A549 (cell line): ENCODE results near the gene AZGP1. TPM values are rescaled to one million over a fixed set of nuclear protein-coding genes. Genes with fewer than 3 reads are reported as not detected.
"Not testable (repeated sequence)": the region's sequence is repeated elsewhere in the genome, so short reads cannot be mapped to it uniquely, and the experiment has no call there.

ENCODE experiments used
- ATAC-seq, 2 experiments: fragments of 200-7000 bp in 1 of 2; fragments of >200 bp in 1 of 2; cut with Nextera tagmentation in 1 of 2; cut with Tn5 transposase in 1 of 2; 3 replicates each; pipeline versions ENCODE4 v1.8.0 to v1.9.1; 2018 to 2020; ENCODE audit warnings: mild to moderate bottlenecking in 1 of 2, moderate library complexity in 1 of 2
- CTCF ChIA-PET: fragments of 300-600 bp; sonication (Branson Sonifier 250); formaldehyde crosslinking; extraction: SDS; loops from one replicate; lab custom pipeline; 2021; ENCODE audit warnings: antibody characterized with exemption, inconsistent platforms; lab: Yijun Ruan, JAX
- POLR2A ChIA-PET: fragments of 350-600 bp; formaldehyde crosslinking; extraction: SDS; loops from one replicate; lab custom pipeline; 2021; ENCODE audit warnings: antibody characterized with exemption, inconsistent platforms; lab: Yijun Ruan, JAX
- DNase-seq, 2 experiments: peaks; one replicate each; pipeline versions ENCODE4 v3.0.0 to v3.0.0-alpha.2; 2011 to 2016; ENCODE audit warnings: low read depth in 1 of 2, low spot score in 1 of 2
- FAIRE-seq: peaks from 2 replicates; lab custom pipeline; 2011; peaks lifted over from hg19 to GRCh38; lab: Jason Lieb, UNC
- H3K27ac ChIP-seq, 2 experiments: fragments of >200 bp; sonication (Bioruptor Twin); formaldehyde crosslinking; 3 replicates each; pipeline ENCODE4 v1.5.1; 2016 to 2017
- H3K4me1 ChIP-seq: fragments of >200 bp; sonication (Bioruptor Twin); formaldehyde crosslinking; 3 replicates; pipeline ENCODE4 v1.6.1; 2016
- H3K4me2 ChIP-seq: fragments of >200 bp; sonication (Bioruptor Twin); formaldehyde crosslinking; 3 replicates; pipeline ENCODE4 v1.6.1; 2016
- H3K4me3 ChIP-seq: fragments of >200 bp; sonication (Bioruptor Twin); formaldehyde crosslinking; 3 replicates; pipeline ENCODE4 v1.5.1; 2016
- H3K9me3 ChIP-seq: fragments of >200 bp; sonication (Bioruptor Twin); formaldehyde crosslinking; 3 replicates; pipeline ENCODE4 v1.6.1; 2016
- BHLHE40 ChIP-seq: IDR thresholded peaks from 2 replicates; pipeline ENCODE4 v1.6.1; 2012; ENCODE audit warnings: low read depth, low read length, inconsistent platforms
- CEBPB ChIP-seq, 2 experiments: fragments of >200 bp in 1 of 2; sonication (Bioruptor Twin) in 1 of 2; formaldehyde crosslinking in 1 of 2; IDR thresholded peaks; 2 replicates each; pipeline ENCODE4 v1.6.1; 2012 to 2016
- CHD4 ChIP-seq: fragments of 200-600 bp; sonication (generic); IDR thresholded peaks from 2 replicates; pipeline ENCODE4 v1.6.1; 2016; ENCODE audit warnings: antibody characterized with exemption, mild to moderate bottlenecking, borderline replicate concordance
- EHF ChIP-seq: fragments of 250-450 bp; sonication (Bioruptor Pico); IDR thresholded peaks from 2 replicates; pipeline ENCODE4 v1.5.0; 2020; ENCODE audit warnings: mild to moderate bottlenecking
- EHMT2 ChIP-seq: fragments of 200-600 bp; sonication (generic); IDR thresholded peaks from 2 replicates; pipeline ENCODE4 v1.6.1; 2016; ENCODE audit warnings: antibody characterized with exemption, low read depth, mild to moderate bottlenecking, moderate library complexity
- EP300 ChIP-seq, 2 experiments: fragments of >200 bp; sonication (Bioruptor Twin); formaldehyde crosslinking; IDR thresholded peaks; 2 replicates in 1 of 2; 3 replicates in 1 of 2; pipeline ENCODE4 v1.6.1; 2016 to 2017
- ESRRA ChIP-seq: fragments of 150-350 bp; IDR thresholded peaks from 2 replicates; pipeline ENCODE4 v1.6.1; 2014; ENCODE audit warnings: mild to moderate bottlenecking, low read length, borderline replicate concordance
- FOXS1 ChIP-seq: fragments of 250-450 bp; sonication (Bioruptor Pico); IDR thresholded peaks from 2 replicates; pipeline ENCODE4 v1.5.0; 2020; ENCODE audit warnings: mild to moderate bottlenecking, moderate library complexity
- HDAC2 ChIP-seq: fragments of 200-600 bp; sonication (generic); IDR thresholded peaks from 2 replicates; pipeline ENCODE4 v1.6.1; 2016
- JUN ChIP-seq, 2 experiments: fragments of >200 bp; sonication (Bioruptor Twin); formaldehyde crosslinking; IDR thresholded peaks; 2 replicates in 1 of 2; 3 replicates in 1 of 2; pipeline ENCODE4 v1.6.1; 2016 to 2017
- KDM5A ChIP-seq: fragments of 200-600 bp; sonication (generic); IDR thresholded peaks from 2 replicates; pipeline ENCODE4 v1.6.1; 2016; ENCODE audit warnings: antibody characterized with exemption, mild to moderate bottlenecking
- MAFK ChIP-seq: fragments of 450-650 bp; IDR thresholded peaks from 2 replicates; pipeline ENCODE4 v1.6.1; 2014; ENCODE audit not compliant: partially characterized antibody
- MAZ ChIP-seq: fragments of 150-350 bp; IDR thresholded peaks from 2 replicates; pipeline ENCODE4 v1.6.1; 2014; ENCODE audit warnings: antibody characterized with exemption, low read depth, low read length, borderline replicate concordance
- POLR2A ChIP-seq: IDR thresholded peaks from 2 replicates; pipeline ENCODE4 v1.6.1; 2012; ENCODE audit warnings: mild to moderate bottlenecking, low read length
- RARB ChIP-seq: fragments of 250-450 bp; sonication (Bioruptor Pico); IDR thresholded peaks from 2 replicates; pipeline ENCODE4 v1.8.0; 2021; ENCODE audit warnings: mild to moderate bottlenecking, moderate library complexity
- TFCP2L1 ChIP-seq: fragments of 250-450 bp; sonication (Bioruptor Pico); IDR thresholded peaks from 2 replicates; pipeline ENCODE4 v1.5.0; 2021; ENCODE audit warnings: mild to moderate bottlenecking
- ZC3H11A ChIP-seq: fragments of 450-650 bp; IDR thresholded peaks from 2 replicates; pipeline ENCODE4 v1.6.1; 2014; ENCODE audit warnings: antibody characterized with exemption, mild to moderate bottlenecking
- ZFP36 ChIP-seq: fragments of 450-650 bp; IDR thresholded peaks from 2 replicates; pipeline ENCODE4 v1.6.1; 2014; ENCODE audit warnings: borderline replicate concordance; ENCODE audit not compliant: partially characterized antibody
- ZSCAN20 ChIP-seq: fragments of 250-450 bp; sonication (Bioruptor Pico); IDR thresholded peaks from 2 replicates; pipeline ENCODE4 v1.8.0; 2022; ENCODE audit warnings: mild to moderate bottlenecking, moderate library complexity
- WGBS: methylation state at CpG from one replicate; pipeline ENCODE4 v1.1.6; 2017; ENCODE audit errors: missing lambda C conversion rate; 5-methylcytosine and 5-hydroxymethylcytosine counted together
- polyA plus RNA-seq, 4 experiments: library from polyadenylated mRNA; depleted of rRNA in 3 of 4; stranded (reverse); fragments of >200 nt; fragmentation: RNase III in 1 of 4; extraction: RNeasy Plus Mini Kit Qiagen cat#74134 plus additional on column Dnase treatment in 1 of 4; gene quantifications; 2 replicates in 3 of 4; 3 replicates in 1 of 4; pipeline ENCODE4 v1.2.3, GENCODE V29; 2011 to 2017
- TF ChIP-seq, protein P1 (sequence below): fragments of >200 bp; sonication (Bioruptor Twin); formaldehyde crosslinking; IDR thresholded peaks from 2 replicates; pipeline ENCODE4 v1.6.1; 2016
- TF ChIP-seq, protein P2 (sequence below): fragments of >200 bp; sonication (Bioruptor Twin); formaldehyde crosslinking; IDR thresholded peaks from 3 replicates; pipeline ENCODE4 v1.5.1; 2016
- TF ChIP-seq, protein P3 (sequence below): fragments of 250-450 bp; sonication (Bioruptor Pico); IDR thresholded peaks from 2 replicates; pipeline ENCODE4 v1.5.0; 2020; ENCODE audit warnings: low read depth, mild to moderate bottlenecking, moderate library complexity
- TF ChIP-seq, protein P4 (sequence below): IDR thresholded peaks from 2 replicates; pipeline ENCODE4 v1.6.1; 2012
- TF ChIP-seq, protein P5 (sequence below): fragments of 150-350 bp; IDR thresholded peaks from 2 replicates; pipeline ENCODE4 v1.6.1; 2014; ENCODE audit warnings: low read depth, mild to moderate bottlenecking, low read length
- TF ChIP-seq, protein P6 (sequence below): IDR thresholded peaks from 2 replicates; pipeline ENCODE4 v1.6.1; 2012

Gene AZGP1
- polyA plus RNA-seq, 2 of the 4 experiments (the other 2 are of a cell fraction) = 0.13 TPM; not detected in 1

DNA sequence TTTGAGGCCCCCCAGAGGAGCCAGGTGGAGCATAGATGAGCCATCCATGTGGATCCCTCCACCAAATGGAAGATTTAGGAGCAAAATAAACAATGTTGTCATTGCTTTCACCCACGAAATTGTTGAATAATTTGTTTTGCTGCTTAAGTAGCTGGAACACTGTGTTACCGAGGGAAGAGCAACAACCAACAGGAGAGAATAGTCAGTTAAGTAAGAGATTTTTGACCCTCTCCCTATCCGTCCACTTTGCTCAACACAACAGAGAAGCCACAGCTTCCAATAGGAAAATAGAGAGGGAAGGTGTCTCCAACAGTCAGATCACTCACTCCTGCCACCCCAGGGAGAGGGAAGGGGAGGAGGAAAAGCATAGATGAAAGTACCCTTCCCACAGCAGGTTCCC, 35.7 kb upstream of the AZGP1 start:
- Histone ChIP-seq H3K9me3 (no peaks in the 10 kb centered on the region), H3K4me2 (no peak overlapping the region), H3K4me1 (peaks cover 2% of the 10 kb centered on the region), H3K4me3 (no peak overlapping the region), H3K27ac (no peak overlapping the region)
- ChIA-PET POLR2A (no interaction called here), CTCF (interaction anchor here (1.3 to 21.2 kb wide), 2 partner anchors 19 to 41 kb away, joined by 3 to 155 read pairs; no protein-coding TSS in a partner anchor)
- TF ChIP-seq ZFP36 = no peak
- no peak for TF ChIP-seq ESRRA
- TF ChIP-seq, protein P1, sequence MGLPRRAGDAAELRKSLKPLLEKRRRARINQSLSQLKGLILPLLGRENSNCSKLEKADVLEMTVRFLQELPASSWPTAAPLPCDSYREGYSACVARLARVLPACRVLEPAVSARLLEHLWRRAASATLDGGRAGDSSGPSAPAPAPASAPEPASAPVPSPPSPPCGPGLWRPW = no peak
- TF ChIP-seq, protein P2, sequence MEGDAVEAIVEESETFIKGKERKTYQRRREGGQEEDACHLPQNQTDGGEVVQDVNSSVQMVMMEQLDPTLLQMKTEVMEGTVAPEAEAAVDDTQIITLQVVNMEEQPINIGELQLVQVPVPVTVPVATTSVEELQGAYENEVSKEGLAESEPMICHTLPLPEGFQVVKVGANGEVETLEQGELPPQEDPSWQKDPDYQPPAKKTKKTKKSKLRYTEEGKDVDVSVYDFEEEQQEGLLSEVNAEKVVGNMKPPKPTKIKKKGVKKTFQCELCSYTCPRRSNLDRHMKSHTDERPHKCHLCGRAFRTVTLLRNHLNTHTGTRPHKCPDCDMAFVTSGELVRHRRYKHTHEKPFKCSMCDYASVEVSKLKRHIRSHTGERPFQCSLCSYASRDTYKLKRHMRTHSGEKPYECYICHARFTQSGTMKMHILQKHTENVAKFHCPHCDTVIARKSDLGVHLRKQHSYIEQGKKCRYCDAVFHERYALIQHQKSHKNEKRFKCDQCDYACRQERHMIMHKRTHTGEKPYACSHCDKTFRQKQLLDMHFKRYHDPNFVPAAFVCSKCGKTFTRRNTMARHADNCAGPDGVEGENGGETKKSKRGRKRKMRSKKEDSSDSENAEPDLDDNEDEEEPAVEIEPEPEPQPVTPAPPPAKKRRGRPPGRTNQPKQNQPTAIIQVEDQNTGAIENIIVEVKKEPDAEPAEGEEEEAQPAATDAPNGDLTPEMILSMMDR = no peak
- TF ChIP-seq, protein P3, sequence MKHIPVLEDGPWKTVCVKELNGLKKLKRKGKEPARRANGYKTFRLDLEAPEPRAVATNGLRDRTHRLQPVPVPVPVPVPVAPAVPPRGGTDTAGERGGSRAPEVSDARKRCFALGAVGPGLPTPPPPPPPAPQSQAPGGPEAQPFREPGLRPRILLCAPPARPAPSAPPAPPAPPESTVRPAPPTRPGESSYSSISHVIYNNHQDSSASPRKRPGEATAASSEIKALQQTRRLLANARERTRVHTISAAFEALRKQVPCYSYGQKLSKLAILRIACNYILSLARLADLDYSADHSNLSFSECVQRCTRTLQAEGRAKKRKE = no peak
- TF ChIP-seq, protein P4, sequence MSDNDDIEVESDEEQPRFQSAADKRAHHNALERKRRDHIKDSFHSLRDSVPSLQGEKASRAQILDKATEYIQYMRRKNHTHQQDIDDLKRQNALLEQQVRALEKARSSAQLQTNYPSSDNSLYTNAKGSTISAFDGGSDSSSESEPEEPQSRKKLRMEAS = no peak
- no peak for TF ChIP-seq BHLHE40
- TF ChIP-seq POLR2A = no peak
- no peak for TF ChIP-seq ZSCAN20 (CRISPR knock-in tag)
- TF ChIP-seq MAZ = no peak
- WGBS = 52% methylated on average over 3 of the region's 3 CpGs
- no peak for FAIRE-seq
- no peak for ATAC-seq
- no peak for DNase-seq

DNA sequence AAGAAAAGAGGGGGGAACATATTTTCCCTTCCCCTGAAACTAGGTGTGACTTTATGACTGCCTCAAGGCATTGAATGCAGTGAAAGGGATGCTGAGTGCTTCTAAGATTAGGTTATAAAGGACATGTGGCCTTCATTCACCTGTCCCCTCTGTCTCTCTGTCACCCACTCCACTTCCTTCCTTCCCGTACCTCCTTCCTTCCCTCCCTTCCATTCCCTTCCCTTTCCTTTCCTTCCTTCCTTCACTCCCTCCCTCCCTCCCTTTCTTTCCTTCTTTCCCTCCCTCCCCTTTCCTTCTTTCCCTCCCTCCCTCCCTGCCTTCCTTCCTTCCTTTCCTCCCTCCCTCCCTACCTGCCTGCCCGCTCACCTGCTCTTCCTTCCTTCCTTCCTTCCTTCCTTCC, 35.1 kb upstream of the AZGP1 start:
- ATAC-seq = no peak
- DNase-seq = no peak
- POLR2A ChIA-PET = interaction anchor here (0.6 kb wide), 1 partner anchor 445 kb away, joined by 3 read pairs; no protein-coding TSS in a partner anchor
- no peaks in the 10 kb centered on the region for H3K9me3 ChIP-seq
- no peak for FAIRE-seq
- no peak overlapping the region for H3K27ac ChIP-seq
- no peak overlapping the region for H3K4me3 ChIP-seq
- H3K4me1 ChIP-seq = no peaks in the 10 kb centered on the region
- TF ChIP-seq ZC3H11A = no peak
- TF ChIP-seq CEBPB (IDR thresholded peaks at IDR 0.05) = no peak
- no peak for TF ChIP-seq JUN (IDR thresholded peaks at IDR 0.05)
- TF ChIP-seq, protein P5, sequence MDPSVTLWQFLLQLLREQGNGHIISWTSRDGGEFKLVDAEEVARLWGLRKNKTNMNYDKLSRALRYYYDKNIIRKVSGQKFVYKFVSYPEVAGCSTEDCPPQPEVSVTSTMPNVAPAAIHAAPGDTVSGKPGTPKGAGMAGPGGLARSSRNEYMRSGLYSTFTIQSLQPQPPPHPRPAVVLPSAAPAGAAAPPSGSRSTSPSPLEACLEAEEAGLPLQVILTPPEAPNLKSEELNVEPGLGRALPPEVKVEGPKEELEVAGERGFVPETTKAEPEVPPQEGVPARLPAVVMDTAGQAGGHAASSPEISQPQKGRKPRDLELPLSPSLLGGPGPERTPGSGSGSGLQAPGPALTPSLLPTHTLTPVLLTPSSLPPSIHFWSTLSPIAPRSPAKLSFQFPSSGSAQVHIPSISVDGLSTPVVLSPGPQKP = no peak
- no peak for TF ChIP-seq KDM5A
- TF ChIP-seq MAFK = no peak
- TF ChIP-seq, protein P3 = no peak
- TF ChIP-seq CHD4 = no peak
- no peak for TF ChIP-seq ESRRA
- TF ChIP-seq EP300 (IDR thresholded peaks at IDR 0.05) = no peak
- TF ChIP-seq EHMT2 = no peak
- TF ChIP-seq, protein P6, sequence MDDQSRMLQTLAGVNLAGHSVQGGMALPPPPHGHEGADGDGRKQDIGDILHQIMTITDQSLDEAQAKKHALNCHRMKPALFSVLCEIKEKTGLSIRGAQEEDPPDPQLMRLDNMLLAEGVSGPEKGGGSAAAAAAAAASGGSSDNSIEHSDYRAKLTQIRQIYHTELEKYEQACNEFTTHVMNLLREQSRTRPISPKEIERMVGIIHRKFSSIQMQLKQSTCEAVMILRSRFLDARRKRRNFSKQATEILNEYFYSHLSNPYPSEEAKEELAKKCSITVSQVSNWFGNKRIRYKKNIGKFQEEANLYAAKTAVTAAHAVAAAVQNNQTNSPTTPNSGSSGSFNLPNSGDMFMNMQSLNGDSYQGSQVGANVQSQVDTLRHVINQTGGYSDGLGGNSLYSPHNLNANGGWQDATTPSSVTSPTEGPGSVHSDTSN = no peak
- no peak for TF ChIP-seq EHF (CRISPR knock-in tag)
- no peak for TF ChIP-seq ZSCAN20 (CRISPR knock-in tag)
- no peak for TF ChIP-seq FOXS1 (CRISPR knock-in tag)
- TF ChIP-seq TFCP2L1 (CRISPR knock-in tag) = no peak
- no peak for TF ChIP-seq HDAC2
- no peak for TF ChIP-seq RARB (CRISPR knock-in tag)
- H3K4me2 ChIP-seq = no peak overlapping the region
- WGBS = 90% methylated on average over 2 of the region's 2 CpGs
- CTCF ChIA-PET = interaction anchor here (21.2 kb wide), 1 partner anchor 18 kb away, joined by 155 read pairs; no protein-coding TSS in a partner anchor

DNA sequence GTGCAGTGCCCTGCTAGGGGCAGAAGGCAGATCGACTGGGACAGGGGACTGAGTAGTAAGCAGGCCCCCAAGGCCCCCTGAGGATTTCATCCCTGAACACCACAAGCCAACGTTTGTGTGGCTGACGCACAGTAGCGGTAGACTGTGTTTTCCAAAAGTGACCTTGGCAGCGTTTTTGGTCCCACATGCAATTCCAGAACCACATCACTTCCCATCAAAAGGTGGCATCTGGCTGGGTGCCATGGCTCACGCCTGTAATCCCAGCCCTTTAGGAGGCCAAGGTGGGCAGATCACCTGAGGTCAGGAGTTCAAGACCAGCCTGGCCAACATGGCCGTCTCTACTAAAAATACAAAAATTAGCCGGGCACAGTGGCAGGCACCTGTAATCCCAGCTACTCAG, 34.1 kb upstream of the AZGP1 start:
- FAIRE-seq, DNase-seq, H3K4me1 ChIP-seq, H3K4me2 ChIP-seq, H3K27ac ChIP-seq, H3K9me3 ChIP-seq, H3K4me3 ChIP-seq, ATAC-seq: not testable (repeated sequence)
- POLR2A ChIA-PET = interaction anchor here (0.6 kb wide), 1 partner anchor 446 kb away, joined by 3 read pairs; no protein-coding TSS in a partner anchor
- CTCF ChIA-PET = interaction anchor here (0.6 to 21.2 kb wide), 3 partner anchors 11 to 34 kb away, joined by 4 to 155 read pairs (median 5); no protein-coding TSS in a partner anchor
- WGBS = 58% methylated on average over 8 of the region's 8 CpGs
